OCI-LY1 (cell line): ENCODE results near the gene NR4A3.

Experiments used
- H2AFZ ChIP-seq: fragments of 200-600 bp; sonication (generic), shearing (Covaris generic); 2 replicates; pipeline ENCODE4 v1.6.0; 2014; ENCODE audit warnings: antibody characterized with exemption, mild to moderate bottlenecking, low read length
- H3F3A ChIP-seq: fragments of 200-600 bp; sonication (generic), shearing (Covaris generic); 2 replicates; pipeline ENCODE4 v1.6.0; 2014; ENCODE audit warnings: mild to moderate bottlenecking, antibody characterized with exemption, low read length, moderate library complexity; ENCODE audit not compliant: insufficient read depth
- H3K27ac ChIP-seq: fragments of 200-600 bp; sonication (generic); 2 replicates; pipeline ENCODE4 v1.5.1; 2014; ENCODE audit warnings: low read length, mixed run types, mild to moderate bottlenecking, low read depth; ENCODE audit not compliant: poor library complexity, severe bottlenecking
- H3K27me3 ChIP-seq: fragments of 200-600 bp; sonication (generic); 2 replicates; pipeline ENCODE4 v1.6.0; 2014; ENCODE audit warnings: antibody characterized with exemption, mild to moderate bottlenecking, low read length, moderate library complexity; ENCODE audit not compliant: insufficient read depth
- H3K36me3 ChIP-seq: fragments of 200-600 bp; sonication (generic); 2 replicates; pipeline ENCODE4 v1.6.1; 2014; ENCODE audit warnings: mild to moderate bottlenecking, antibody characterized with exemption, low read length, moderate library complexity, mixed read lengths; ENCODE audit not compliant: insufficient read depth
- H3K4me1 ChIP-seq: fragments of 200-600 bp; sonication (generic); 2 replicates; pipeline ENCODE4 v1.5.1; 2014; ENCODE audit warnings: mild to moderate bottlenecking, low read length, moderate library complexity; ENCODE audit not compliant: insufficient read depth, severe bottlenecking
- H3K4me2 ChIP-seq: fragments of 200-600 bp; sonication (generic), shearing (Covaris generic); 2 replicates; pipeline ENCODE4 v1.6.1; 2014; ENCODE audit warnings: low read length
- H3K4me3 ChIP-seq: fragments of 200-600 bp; sonication (generic); 2 replicates; pipeline ENCODE4 v1.5.1; 2014; ENCODE audit warnings: low read length, low read depth, mild to moderate bottlenecking, mixed read lengths; ENCODE audit not compliant: poor library complexity, severe bottlenecking
- H3K79me2 ChIP-seq: fragments of 200-600 bp; shearing (Covaris generic); 2 replicates; pipeline ENCODE4 v1.6.1; 2016; ENCODE audit warnings: mixed run types, low read length, mixed read lengths; ENCODE audit not compliant: insufficient read depth
- H3K9ac ChIP-seq: fragments of 200-600 bp; sonication (generic), shearing (Covaris generic); 2 replicates; pipeline ENCODE4 v1.6.1; 2014; ENCODE audit warnings: mild to moderate bottlenecking, low read length, mixed read lengths
- H3K9me2 ChIP-seq: fragments of 200-600 bp; sonication (generic), shearing (Covaris generic); 2 replicates; pipeline ENCODE4 v1.6.1; 2014; ENCODE audit warnings: low read depth, mild to moderate bottlenecking, low read length, mixed read lengths
- H3K9me3 ChIP-seq: fragments of 200-600 bp; shearing (Covaris generic); 2 replicates; pipeline ENCODE4 v1.6.1; 2014; ENCODE audit warnings: low read length, mixed read lengths
- H4K20me1 ChIP-seq: fragments of 200-600 bp; sonication (generic), shearing (Covaris generic); 2 replicates; pipeline ENCODE4 v1.6.0; 2016; ENCODE audit warnings: mild to moderate bottlenecking, low read length; ENCODE audit not compliant: insufficient read depth
- CTCF ChIP-seq: fragments of 200-600 bp; sonication (generic), shearing (Covaris generic); IDR thresholded peaks from 2 replicates; pipeline ENCODE4 v1.5.1; 2017; ENCODE audit warnings: mild to moderate bottlenecking, antibody characterized with exemption, low read length, moderate library complexity, mixed read lengths
- EZH2 ChIP-seq: fragments of 200-600 bp; sonication (generic), shearing (Covaris generic); IDR thresholded peaks from 2 replicates; pipeline ENCODE4 v1.8.0; 2017; ENCODE audit warnings: borderline replicate concordance, mixed run types, mild to moderate bottlenecking, antibody characterized with exemption, low read length, moderate library complexity, mixed read lengths

Gene NR4A3

GRCh38 chr9:99858087-99858486 is 36.4 kb downstream of the NR4A3 start:
- no peak overlapping the region for H3K9ac ChIP-seq
- no peaks in the 10 kb centered on the region for H3F3A ChIP-seq
- H3K4me2 ChIP-seq, result no peak overlapping the region
- H3K9me3 ChIP-seq, result no peaks in the 10 kb centered on the region
- no peaks in the 10 kb centered on the region for H3K4me1 ChIP-seq
- no peaks in the 10 kb centered on the region for H3K9me2 ChIP-seq
- no peaks in the 10 kb centered on the region for H3K79me2 ChIP-seq
- no peaks in the 10 kb centered on the region for H3K36me3 ChIP-seq
- no peak overlapping the region for H2AFZ ChIP-seq
- TF ChIP-seq EZH2, result no peak
- TF ChIP-seq CTCF, result no peak
- no peak overlapping the region for H3K27ac ChIP-seq
- H3K4me3 ChIP-seq, result no peak overlapping the region
- H3K27me3 ChIP-seq, result no peaks in the 10 kb centered on the region
- no peaks in the 10 kb centered on the region for H4K20me1 ChIP-seq

- H3K4me2 ChIP-seq, result no peak overlapping the region
These were observed 37.7 kb downstream of the NR4A3 start for GRCh38 chr9:99859243-99859980.

GRCh38 chr9:99860266-99860665 is 38.6 kb downstream of the NR4A3 start:
- Histone ChIP-seq H3K36me3 (no peaks in the 10 kb centered on the region), H3F3A (no peaks in the 10 kb centered on the region), H3K4me3 (no peak overlapping the region), H4K20me1 (no peaks in the 10 kb centered on the region), H2AFZ (no peak overlapping the region), H3K4me1 (no peaks in the 10 kb centered on the region), H3K27ac (no peak overlapping the region), H3K79me2 (no peaks in the 10 kb centered on the region), H3K9me3 (no peaks in the 10 kb centered on the region), H3K27me3 (no peaks in the 10 kb centered on the region), H3K4me2 (no peak overlapping the region), H3K9me2 (no peaks in the 10 kb centered on the region), H3K9ac (no peak overlapping the region)
- TF ChIP-seq EZH2 (no peak), CTCF (no peak)

More at GRCh38 chr9:99859243-99859980, 37.7 kb downstream of the NR4A3 start:
- Histone ChIP-seq H3K4me1 (no peaks in the 10 kb centered on the region), H3F3A (no peaks in the 10 kb centered on the region), H3K9me2 (no peaks in the 10 kb centered on the region), H4K20me1 (no peaks in the 10 kb centered on the region), H3K27me3 (no peaks in the 10 kb centered on the region), H3K27ac (no peak overlapping the region), H3K9ac (no peak overlapping the region), H3K9me3 (no peaks in the 10 kb centered on the region), H3K36me3 (no peaks in the 10 kb centered on the region), H2AFZ (no peak overlapping the region), H3K79me2 (no peaks in the 10 kb centered on the region), H3K4me3 (no peak overlapping the region)
- no peak for TF ChIP-seq CTCF
- no peak for TF ChIP-seq EZH2
